OCI-LY7 (cell line): ENCODE data around the gene ABCA12. TPM values are rescaled to one million over a fixed set of nuclear protein-coding genes. Genes with fewer than 3 reads are reported as not detected.

Experiments used
- BruUV-seq: library from RNA; stranded (reverse); fragments of 400-500 nt; replicated peaks from 2 replicates; lab custom pipeline; 2021; lab: Mats Ljungman, UMichigan
- CTCF ChIA-PET: fragments of 300-600 bp; sonication (Branson Sonifier 250); formaldehyde crosslinking; loops from one replicate; lab custom pipeline; 2022; ENCODE audit warnings: antibody characterized with exemption; ENCODE audit not compliant: unreplicated experiment; lab: Charles Lee
- POLR2A ChIA-PET: fragments of 300-600 bp; sonication (Branson Sonifier 250); formaldehyde crosslinking; loops from one replicate; lab custom pipeline; 2022; ENCODE audit warnings: antibody characterized with exemption; lab: Charles Lee
- DNase-seq: peaks from one replicate; pipeline ENCODE4 v3.0.0-alpha.2; 2015; ENCODE audit warnings: low spot score
- H2AFZ ChIP-seq: fragments of 200-600 bp; sonication (generic), shearing (Covaris generic); 2 replicates; pipeline ENCODE4 v1.6.1; 2014; ENCODE audit warnings: mild to moderate bottlenecking, antibody characterized with exemption, low read length, moderate library complexity
- H3K27ac ChIP-seq: fragments of 200-600 bp; sonication (generic); 2 replicates; pipeline ENCODE4 v1.5.1; 2014; ENCODE audit warnings: mixed run types, low read depth, mild to moderate bottlenecking, moderate library complexity, low read length, inconsistent platforms; ENCODE audit not compliant: poor library complexity, severe bottlenecking
- H3K36me3 ChIP-seq: fragments of 200-600 bp; sonication (generic); 2 replicates; pipeline ENCODE4 v1.6.1; 2014; ENCODE audit warnings: mild to moderate bottlenecking, antibody characterized with exemption, low read length, moderate library complexity, mixed read lengths; ENCODE audit not compliant: insufficient read depth
- H3K4me1 ChIP-seq: fragments of 200-600 bp; sonication (generic); 2 replicates; pipeline ENCODE4 v1.5.1; 2014; ENCODE audit warnings: mild to moderate bottlenecking, low read length; ENCODE audit not compliant: insufficient read depth, poor library complexity, severe bottlenecking
- H3K4me2 ChIP-seq: fragments of 200-600 bp; sonication (generic); 2 replicates; pipeline ENCODE4 v1.6.1; 2014; ENCODE audit warnings: mild to moderate bottlenecking, low read length
- H3K4me3 ChIP-seq: fragments of 200-600 bp; sonication (generic); 2 replicates; pipeline ENCODE4 v1.5.1; 2014; ENCODE audit warnings: mild to moderate bottlenecking, low read depth, low read length; ENCODE audit not compliant: poor library complexity, severe bottlenecking
- H3K79me2 ChIP-seq: fragments of 200-600 bp; sonication (generic); 2 replicates; pipeline ENCODE4 v1.6.1; 2016; ENCODE audit warnings: low read depth, mild to moderate bottlenecking, low read length, moderate library complexity, mixed read lengths; ENCODE audit not compliant: insufficient read depth
- H3K9me2 ChIP-seq: fragments of 200-600 bp; sonication (generic); 2 replicates; pipeline ENCODE4 v1.6.1; 2016; ENCODE audit warnings: mild to moderate bottlenecking, low read length, mixed read lengths; ENCODE audit not compliant: insufficient read depth
- H3K9me3 ChIP-seq: fragments of 200-600 bp; sonication (generic); 2 replicates; pipeline ENCODE4 v1.6.1; 2014; ENCODE audit warnings: mild to moderate bottlenecking, mixed run types, low read length, mixed read lengths
- H4K20me1 ChIP-seq: fragments of 200-600 bp; sonication (generic); 2 replicates; pipeline ENCODE4 v1.6.1; 2014; ENCODE audit warnings: mild to moderate bottlenecking, antibody characterized with exemption, low read length, moderate library complexity, mixed read lengths; ENCODE audit not compliant: insufficient read depth
- CTCF ChIP-seq: fragments of 200-600 bp; sonication (generic); conservative IDR thresholded peaks from 2 replicates; pipeline ENCODE4 v1.5.1; 2014; ENCODE audit warnings: mild to moderate bottlenecking, antibody characterized with exemption, low read length, moderate library complexity, mixed read lengths
- EZH2phosphoT487 ChIP-seq: fragments of 200-600 bp; sonication (generic); IDR thresholded peaks from 2 replicates; pipeline ENCODE4 v1.6.1; 2018; ENCODE audit warnings: low read depth, borderline replicate concordance, mild to moderate bottlenecking, mixed run types, antibody characterized with exemption, low read length, moderate library complexity, mixed read lengths
- intact Hi-C: fragments of 100-400 bp; cut with micrococcal nuclease; formaldehyde crosslinking; loops from one replicate; pipeline ENCODE4 v1.10.0; 2022; ENCODE audit not compliant: unreplicated experiment
- total RNA-seq, 2 experiments: library from RNA; depleted of rRNA in 1 of 2; stranded (reverse); fragments of >200 nt in 1 of 2; shearing (Covaris generic) in 1 of 2; gene quantifications; 2 replicates each; pipeline ENCODE4 v1.2.3, GENCODE V29; 2014 to 2022

ABCA12 gene
- total RNA-seq, 2 experiments from 2014 or later = not detected

- Histone ChIP-seq H4K20me1 (no peaks in the 10 kb centered on the region), H3K4me2 (no peak overlapping the region), H3K9me3 (no peaks in the 10 kb centered on the region), H2AFZ (no peak overlapping the region), H3K9me2 (no peaks in the 10 kb centered on the region), H3K36me3 (no peaks in the 10 kb centered on the region), H3K4me1 (no peaks in the 10 kb centered on the region), H3K27ac (no peak overlapping the region), H3K79me2 (no peaks in the 10 kb centered on the region), H3K4me3 (no peak overlapping the region)
- no TSS peak for BruUV-seq
- intact Hi-C loops = no loop called here
- ChIA-PET POLR2A (no interaction called here), CTCF (no interaction called here)
- no peak for DNase-seq
- TF ChIP-seq EZH2phosphoT487 (no peak), CTCF (no peak)
Measured at GRCh38 chr2:215143458-215143857, 5.0 kb upstream of the ABCA12 start.

GRCh38 chr2:215141706-215142105, 3.3 kb upstream of the ABCA12 start:
- Histone ChIP-seq H3K4me3 (no peak overlapping the region), H3K9me3 (no peaks in the 10 kb centered on the region), H3K36me3 (no peaks in the 10 kb centered on the region), H3K4me2 (no peak overlapping the region), H3K79me2 (no peaks in the 10 kb centered on the region), H3K9me2 (no peaks in the 10 kb centered on the region), H3K27ac (no peak overlapping the region), H3K4me1 (no peaks in the 10 kb centered on the region), H2AFZ (no peak overlapping the region), H4K20me1 (no peaks in the 10 kb centered on the region)
- CTCF ChIA-PET = no interaction called here
- TF ChIP-seq EZH2phosphoT487 (no peak), CTCF (no peak)
- intact Hi-C loops = no loop called here
- POLR2A ChIA-PET = interaction anchor here (0.7 to 1.6 kb wide), 2 partner anchors 8 to 245 kb away, joined by 3 to 7 read pairs; no protein-coding TSS in a partner anchor
- BruUV-seq = no TSS peak
- DNase-seq = no peak

DNA sequence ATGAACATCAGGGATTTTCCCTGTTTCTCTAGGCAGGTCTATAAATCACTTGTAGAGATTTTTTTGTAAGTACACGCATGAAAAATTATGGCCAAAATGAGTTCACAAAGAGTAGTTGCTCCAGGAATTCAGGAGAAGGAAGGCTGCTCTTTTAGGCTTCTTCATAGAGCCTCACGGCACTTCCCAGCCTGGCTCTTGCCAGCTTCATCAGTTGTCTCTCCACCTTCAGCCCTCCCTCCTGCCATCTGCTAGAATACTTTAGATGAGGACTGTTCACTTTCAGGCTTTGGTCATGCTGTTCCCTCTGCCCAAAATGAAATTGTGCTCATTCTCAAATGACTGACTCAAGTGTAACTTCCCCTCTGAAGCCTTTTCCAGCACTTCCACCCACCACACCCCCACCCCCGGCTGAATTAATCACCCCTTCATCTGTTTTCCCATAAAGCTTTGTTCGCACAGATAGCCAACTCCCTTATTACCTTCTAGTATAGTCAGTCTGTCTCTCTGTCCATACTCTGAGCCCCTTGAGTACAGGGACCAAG, 1.8 kb upstream of the ABCA12 start:
- H3K27ac ChIP-seq = no peak overlapping the region
- H3K9me3 ChIP-seq = no peaks in the 10 kb centered on the region
- H3K9me2 ChIP-seq = no peaks in the 10 kb centered on the region
- H4K20me1 ChIP-seq = no peaks in the 10 kb centered on the region
- DNase-seq = no peak
- no peak overlapping the region for H2AFZ ChIP-seq
- ChIA-PET CTCF (no interaction called here), POLR2A (no interaction called here)
- H3K4me1 ChIP-seq = no peaks in the 10 kb centered on the region
- no peaks in the 10 kb centered on the region for H3K36me3 ChIP-seq
- intact Hi-C loops = no loop called here
- H3K79me2 ChIP-seq = no peaks in the 10 kb centered on the region
- no TSS peak for BruUV-seq
- no peak for TF ChIP-seq EZH2phosphoT487
- TF ChIP-seq CTCF = no peak
- no peak overlapping the region for H3K4me2 ChIP-seq
- H3K4me3 ChIP-seq = no peak overlapping the region
